Ovary (tissue), 9 donors: ENCODE results near the gene TGFB1. TPM values are rescaled to one million over a fixed set of nuclear protein-coding genes. Genes with fewer than 3 reads are reported as not detected.
A peak's percentile ranks its signal among the peaks of the same experiment; 100 is the strongest.

ENCODE experiments used
- DNase-seq, 5 donors: peaks; one replicate each; pipeline ENCODE4 v3.0.0-alpha.2; 2019 to 2020
- H3K27ac ChIP-seq, 2 donors: fragments of 200-600 bp; one replicate each; pipeline versions ENCODE4 v1.5.1 to v1.8.0; 2019 to 2022
- H3K27me3 ChIP-seq: fragments of 200-600 bp; one replicate; pipeline ENCODE4 v1.8.0; 2022
- H3K36me3 ChIP-seq: fragments of 200-600 bp; sonication (generic); one replicate; pipeline ENCODE4 v1.5.1; 2019
- H3K4me1 ChIP-seq: one replicate; pipeline ENCODE4 v1.8.1; 2013; ENCODE audit warnings: mild to moderate bottlenecking, moderate library complexity; ENCODE audit not compliant: insufficient read depth
- H3K4me3 ChIP-seq: fragments of 200-600 bp; sonication (generic); one replicate; pipeline ENCODE4 v1.5.1; 2017
- H3K9me3 ChIP-seq, 2 donors: fragments of 200-600 bp in 1 of 2; sonication (generic) in 1 of 2; one replicate each; pipeline versions ENCODE4 v1.5.1 to v1.8.1; 2013 to 2019; ENCODE audit warnings: mild to moderate bottlenecking in 1 of 2, moderate library complexity in 1 of 2
- EP300 ChIP-seq: sonication (generic); formaldehyde crosslinking; IDR thresholded peaks from one replicate; pipeline ENCODE4 v1.6.1; 2017; ENCODE audit warnings: antibody characterized with exemption
- POLR2A ChIP-seq: fragments of 450-650 bp; IDR thresholded peaks from one replicate; pipeline ENCODE4 v1.6.1; 2017; ENCODE audit warnings: antibody characterized with exemption, mild to moderate bottlenecking, moderate library complexity
- whole genome bisulfite sequencing, 3 donors: extraction: QIAGEN DNeasy Blood & Tissue Kit in 1 of 3; methylation state at CpG; one replicate each; pipeline versions ENCODE4 v1.1.5 to v1.1.7; 2013 to 2017; 5-methylcytosine and 5-hydroxymethylcytosine counted together
- intact Hi-C, 4 donors: fragments of 100-400 bp; cut with DNase I; formaldehyde crosslinking; loops; one replicate each; pipeline versions ENCODE4 v1.11.0 to v1.15.1; 2022 to 2023
- polyA plus RNA-seq, 2 donors: library from polyadenylated mRNA; stranded (reverse); fragments of 200-250 nt in 1 of 2; fragments of 350-450 nt in 1 of 2; fragmentation: Illumina TruSeq in 1 of 2; extraction: RNeasy Lipid Tissue Mini Kit (QIAGEN cat#74804) in 1 of 2; gene quantifications; one replicate each; pipeline ENCODE4 v1.2.3, GENCODE V29; 2013 to 2014
- total RNA-seq, 7 donors: library from RNA; depleted of rRNA in 2 of 7; stranded (reverse); fragments of >200 nt in 2 of 7; fragmentation: NEBNext Ultra II Directional in 3 of 7; extraction: Animal tissue kit (Norgen Biotek cat#: 25700) in 3 of 7; gene quantifications; one replicate each; pipeline versions ENCODE4 v1.1.0 to v1.2.4, GENCODE V29; 2016 to 2023
- TF ChIP-seq, protein P1 (sequence below), 3 donors: fragments of 450-650 bp in 2 of 3; fragments of 200-600 bp in 1 of 3; IDR thresholded peaks; one replicate each; pipeline versions ENCODE4 v1.5.1 to v1.8.0; 2016 to 2022; ENCODE audit warnings: antibody characterized with exemption in 3 of 3, mild to moderate bottlenecking in 1 of 3
- donor health status: DM: no; HTN: no; CAD: no; lungs with moderate emphysema.
- donor health status: DM: no; HTN: no; CAD: no.
- donor health status: Bipolar disorder and iron deficiency.
- donor health status: DM: yes; HTN: yes; CAD: no.
- donor health status: DM: no; HTN: no; CAD: no.
- donor health status: DM: yes; HTN: yes; CAD: no.

Gene TGFB1
- total and polyA plus RNA-seq, 9 donors: 9.1 to 31.8 (median 20.8) TPM

- TF ChIP-seq, protein P1, sequence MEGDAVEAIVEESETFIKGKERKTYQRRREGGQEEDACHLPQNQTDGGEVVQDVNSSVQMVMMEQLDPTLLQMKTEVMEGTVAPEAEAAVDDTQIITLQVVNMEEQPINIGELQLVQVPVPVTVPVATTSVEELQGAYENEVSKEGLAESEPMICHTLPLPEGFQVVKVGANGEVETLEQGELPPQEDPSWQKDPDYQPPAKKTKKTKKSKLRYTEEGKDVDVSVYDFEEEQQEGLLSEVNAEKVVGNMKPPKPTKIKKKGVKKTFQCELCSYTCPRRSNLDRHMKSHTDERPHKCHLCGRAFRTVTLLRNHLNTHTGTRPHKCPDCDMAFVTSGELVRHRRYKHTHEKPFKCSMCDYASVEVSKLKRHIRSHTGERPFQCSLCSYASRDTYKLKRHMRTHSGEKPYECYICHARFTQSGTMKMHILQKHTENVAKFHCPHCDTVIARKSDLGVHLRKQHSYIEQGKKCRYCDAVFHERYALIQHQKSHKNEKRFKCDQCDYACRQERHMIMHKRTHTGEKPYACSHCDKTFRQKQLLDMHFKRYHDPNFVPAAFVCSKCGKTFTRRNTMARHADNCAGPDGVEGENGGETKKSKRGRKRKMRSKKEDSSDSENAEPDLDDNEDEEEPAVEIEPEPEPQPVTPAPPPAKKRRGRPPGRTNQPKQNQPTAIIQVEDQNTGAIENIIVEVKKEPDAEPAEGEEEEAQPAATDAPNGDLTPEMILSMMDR (IDR thresholded peaks at IDR 0.05): no peak
- TF ChIP-seq POLR2A: no peak
- no peak for TF ChIP-seq EP300
- H3K36me3 ChIP-seq: no peaks in the 10 kb centered on the region
- no peaks in the 10 kb centered on the region for H3K27me3 ChIP-seq
- H3K27ac ChIP-seq: no peak overlapping the region
- intact Hi-C loops: no loop called here
- no peak for DNase-seq
- WGBS, 3 donors: 78 to 79% (median 78%) methylated on average over 3 of the region's 3 CpGs
- H3K4me3 ChIP-seq: no peak overlapping the region
- no peaks in the 10 kb centered on the region for H3K9me3 ChIP-seq
- peaks cover 5% of the 10 kb centered on the region for H3K4me1 ChIP-seq
Observed at GRCh38 chr19:41399091-41399490, 45.4 kb upstream of the TGFB1 start.

GRCh38 chr19:41398598-41398997 lies 44.9 kb upstream of the TGFB1 start:
- no peaks in the 10 kb centered on the region for H3K9me3 ChIP-seq
- no peak overlapping the region for H3K27ac ChIP-seq
- H3K36me3 ChIP-seq: no peaks in the 10 kb centered on the region
- H3K4me3 ChIP-seq: peak overlapping the region; percentile 98
- DNase-seq: no peak
- no peaks in the 10 kb centered on the region for H3K27me3 ChIP-seq
- intact Hi-C loops: no loop called here
- no peak for TF ChIP-seq EP300
- TF ChIP-seq, protein P1 (IDR thresholded peaks at IDR 0.05): no peak
- TF ChIP-seq POLR2A: no peak
- 24 to 44% (median 26%) methylated on average over 3 of the region's 3 CpGs for WGBS, 3 donors
- H3K4me1 ChIP-seq: peaks cover 5% of the 10 kb centered on the region

DNA sequence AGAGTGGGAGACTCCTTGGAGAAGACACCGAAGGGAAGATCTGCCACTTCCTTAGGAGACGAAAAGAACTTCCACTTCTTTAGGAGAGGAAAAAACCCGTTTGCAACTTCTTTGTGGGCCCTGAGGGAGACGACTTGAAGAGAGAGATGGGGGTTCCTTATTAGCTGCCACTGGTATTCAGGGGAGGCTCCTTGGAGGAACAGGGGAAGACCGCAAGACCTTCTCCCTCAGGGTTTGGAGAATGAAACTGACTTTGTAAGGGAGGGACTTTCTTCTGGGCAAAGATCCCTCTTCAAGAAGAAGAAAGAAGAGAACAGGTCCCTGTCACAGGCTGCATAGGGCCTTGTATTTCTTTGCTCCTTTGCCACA lies 44.3 kb upstream of the TGFB1 start:
- WGBS, 3 donors: 0 to 1% (median 0%) methylated on average over 5 of the region's 5 CpGs
- DNase-seq: no peak
- no peaks in the 10 kb centered on the region for H3K9me3 ChIP-seq
- H3K36me3 ChIP-seq: no peaks in the 10 kb centered on the region
- H3K27ac ChIP-seq: peak overlapping the region; percentile 1 to 84
- intact Hi-C loops: no loop called here
- H3K27me3 ChIP-seq: no peaks in the 10 kb centered on the region
- TF ChIP-seq POLR2A (no peak), EP300 (no peak)
- TF ChIP-seq, protein P1 (IDR thresholded peaks at IDR 0.05): no peak
- peaks cover 5% of the 10 kb centered on the region for H3K4me1 ChIP-seq
- peak overlapping the region; percentile 98 for H3K4me3 ChIP-seq

GRCh38 chr19:41397086-41398049 lies 43.6 kb upstream of the TGFB1 start, which contains the start of the genes BCKDHA and EXOSC5:
Gene BCKDHA, plus strand, starts transcription at chr19:41397818. Its CDS starts 10 bp downstream, at chr19:41397828.
Gene EXOSC5, minus strand, starts transcription at chr19:41397359. Its CDS starts 31 bp downstream, at chr19:41397328.
- WGBS, 3 donors: 0% methylated on average over 50 of the region's 50 CpGs
- TF ChIP-seq EP300 (peak; percentile 30), POLR2A (peak; percentile 48)
- TF ChIP-seq, protein P1 (IDR thresholded peaks at IDR 0.05): no peak
- H3K4me3 ChIP-seq: peak within 1 kb of the TSS; percentile 98
- intact Hi-C loops: no loop called here
- no peaks in the 10 kb centered on the region for H3K27me3 ChIP-seq
- H3K36me3 ChIP-seq: no peaks in the 10 kb centered on the region
- DNase-seq: peak; percentile 99 to 100 (median 99)
- H3K27ac ChIP-seq: peak within 1 kb of the TSS; percentile 1 to 84
- no peaks in the 10 kb centered on the region for H3K9me3 ChIP-seq
- H3K4me1 ChIP-seq: peaks cover 5% of the 10 kb centered on the region
